Activated CD4-positive, alpha-beta T cell treated with anti-CD3 and anti-CD28 coated beads, Interleukin-2, amount 10 ng/mL, durations not matched to agents 24 days and 14 days (primary cell): ENCODE measurements around the gene ENO4. TPM values are rescaled to one million over a fixed set of nuclear protein-coding genes. Genes with fewer than 3 reads are reported as not detected.

ENCODE experiments used
- DNase-seq: peaks from one replicate; pipeline ENCODE4 v3.0.0; 2022
- H3K27ac Mint-ChIP-seq: one replicate; pipeline ENCODE4 v1.8.0; 2022; ENCODE audit warnings: mild to moderate bottlenecking, mixed read lengths
- H3K27me3 Mint-ChIP-seq: one replicate; pipeline ENCODE4 v1.8.0; 2022; ENCODE audit warnings: mixed read lengths
- H3K36me3 Mint-ChIP-seq: one replicate; pipeline ENCODE4 v1.8.0; 2022; ENCODE audit warnings: low read depth, mild to moderate bottlenecking, mixed read lengths
- H3K4me1 Mint-ChIP-seq: one replicate; pipeline ENCODE4 v1.8.0; 2021; ENCODE audit warnings: mixed read lengths
- H3K4me3 Mint-ChIP-seq: one replicate; pipeline ENCODE4 v1.8.0; 2022; ENCODE audit warnings: mild to moderate bottlenecking, moderate library complexity, mixed read lengths
- H3K9me3 Mint-ChIP-seq: one replicate; pipeline ENCODE4 v1.8.0; 2021; ENCODE audit warnings: mixed read lengths
- intact Hi-C: fragments of 100-400 bp; cut with micrococcal nuclease; formaldehyde crosslinking; loops from one replicate; pipeline ENCODE4 v1.15.1; 2023
- total RNA-seq: library from RNA; stranded (reverse); gene quantifications from 2 replicates; pipeline ENCODE4 v1.2.3, GENCODE V29; 2022

ENO4 gene
- total RNA-seq, 1 donor from 2014 or later, result not detected

DNA sequence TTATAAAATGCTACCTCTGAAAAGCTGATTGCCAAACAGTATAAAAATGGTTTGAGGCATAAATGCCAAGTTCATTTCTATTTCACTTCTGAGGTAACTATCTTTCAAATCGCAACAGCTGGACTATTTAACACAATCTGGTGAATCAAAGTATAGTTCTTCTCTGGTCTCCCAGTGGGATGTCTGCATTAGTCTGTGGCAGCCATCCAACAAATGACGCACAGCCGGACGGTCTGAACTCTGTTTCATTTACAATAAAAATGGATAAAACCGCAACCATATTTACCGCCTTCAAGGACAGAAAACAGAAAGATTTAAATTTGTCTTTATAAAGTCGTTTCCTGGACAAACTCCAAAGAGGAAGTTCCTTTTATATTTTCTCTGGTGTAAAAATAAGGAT, 41.9 kb downstream of the ENO4 start:
- intact Hi-C loops, result no loop called here
- Mint-ChIP-seq H3K9me3 (no peaks in the 10 kb centered on the region), H3K4me3 (no peak overlapping the region), H3K27me3 (peaks cover 19% of the 10 kb centered on the region), H3K36me3 (no peaks in the 10 kb centered on the region), H3K27ac (no peak overlapping the region), H3K4me1 (no peaks in the 10 kb centered on the region)
- no peak for DNase-seq

- Mint-ChIP-seq H3K4me1 (no peaks in the 10 kb centered on the region), H3K27ac (no peak overlapping the region), H3K36me3 (no peaks in the 10 kb centered on the region), H3K9me3 (no peaks in the 10 kb centered on the region), H3K4me3 (no peak overlapping the region), H3K27me3 (peaks cover 19% of the 10 kb centered on the region)
- DNase-seq, result no peak
- intact Hi-C loops, result no loop called here
These were observed 43.8 kb downstream of the ENO4 start for GRCh38 chr10:116892907-116893685.

- Mint-ChIP-seq H3K27ac (no peak overlapping the region), H3K4me3 (no peak overlapping the region), H3K36me3 (no peaks in the 10 kb centered on the region), H3K9me3 (no peaks in the 10 kb centered on the region), H3K4me1 (no peaks in the 10 kb centered on the region), H3K27me3 (peaks cover 19% of the 10 kb centered on the region)
- intact Hi-C loops, result no loop called here
- no peak for DNase-seq
These were observed 44.4 kb downstream of the ENO4 start for GRCh38 chr10:116893686-116894037.

GRCh38 chr10:116899626-116900025, 50.3 kb downstream of the ENO4 start:
- Mint-ChIP-seq H3K27ac (no peak overlapping the region), H3K9me3 (no peaks in the 10 kb centered on the region), H3K36me3 (no peaks in the 10 kb centered on the region), H3K4me3 (no peak overlapping the region), H3K27me3 (peaks cover 2% of the 10 kb centered on the region), H3K4me1 (no peaks in the 10 kb centered on the region)
- no peak for DNase-seq
- intact Hi-C loops, result no loop called here

- Mint-ChIP-seq H3K27me3 (peaks cover 2% of the 10 kb centered on the region), H3K4me1 (no peaks in the 10 kb centered on the region), H3K9me3 (no peaks in the 10 kb centered on the region), H3K27ac (no peak overlapping the region), H3K36me3 (no peaks in the 10 kb centered on the region), H3K4me3 (no peak overlapping the region)
- DNase-seq, result no peak
- intact Hi-C loops, result no loop called here
These were observed 56.5 kb downstream of the ENO4 start for GRCh38 chr10:116905845-116906210.

DNA sequence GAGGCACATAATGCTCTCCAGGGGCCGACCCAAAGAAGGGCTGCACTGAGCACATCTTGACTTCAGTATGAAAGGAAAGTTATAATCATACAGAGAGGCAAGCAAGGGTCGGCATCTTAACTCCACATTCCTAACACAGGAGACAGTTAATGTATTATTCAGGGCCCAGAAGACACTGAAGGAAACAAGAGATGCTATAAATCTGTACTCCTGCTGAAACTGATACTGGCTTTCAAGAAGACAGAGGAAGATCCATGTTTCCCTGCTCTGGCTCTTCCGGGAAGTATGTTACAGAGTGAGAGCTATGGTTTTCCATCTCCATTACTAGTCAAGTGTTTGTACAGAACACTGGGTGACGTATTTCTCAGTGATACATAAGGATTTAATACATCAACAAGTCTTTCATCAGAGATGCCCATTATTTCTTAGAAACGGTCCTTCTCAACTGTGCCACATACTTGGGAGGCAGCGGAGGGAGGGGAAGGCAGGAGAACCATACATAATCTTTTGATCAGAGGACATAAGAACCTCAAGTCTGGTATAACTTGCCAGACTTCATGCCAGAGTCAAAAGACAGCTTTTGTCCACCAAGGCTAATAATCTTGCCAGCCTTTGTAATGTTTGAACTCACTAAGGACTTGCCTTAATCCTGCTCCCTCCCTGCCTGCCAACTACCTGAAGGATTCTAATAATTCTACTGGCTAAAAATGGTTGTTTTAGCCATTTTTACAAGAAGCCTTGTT, 58.1 kb downstream of the ENO4 start:
- Mint-ChIP-seq H3K4me1 (no peaks in the 10 kb centered on the region), H3K27me3 (no peaks in the 10 kb centered on the region), H3K4me3 (no peak overlapping the region), H3K9me3 (no peaks in the 10 kb centered on the region), H3K36me3 (no peaks in the 10 kb centered on the region), H3K27ac (no peak overlapping the region)
- DNase-seq, result no peak
- intact Hi-C loops, result no loop called here

DNA sequence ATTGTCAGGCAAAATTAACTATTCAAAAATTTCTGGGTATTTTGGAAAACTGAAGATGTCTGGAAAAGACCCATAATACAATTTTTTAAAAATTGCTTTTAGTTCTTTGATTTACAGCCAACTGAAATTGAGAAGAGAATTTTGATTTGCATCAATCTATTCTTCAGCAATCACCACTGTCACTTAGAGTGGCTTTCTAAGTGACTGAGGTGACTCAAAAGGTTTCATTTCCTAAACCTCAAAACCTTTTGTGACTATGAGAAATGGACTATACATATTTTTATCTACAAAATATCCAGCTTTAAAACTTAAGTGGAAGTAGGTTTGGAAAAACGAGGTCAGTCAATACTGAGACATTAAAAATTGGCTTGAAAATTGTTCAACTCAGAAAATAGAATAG, 60.0 kb downstream of the ENO4 start:
- Mint-ChIP-seq H3K36me3 (no peaks in the 10 kb centered on the region), H3K9me3 (no peaks in the 10 kb centered on the region), H3K4me1 (no peaks in the 10 kb centered on the region), H3K27ac (no peak overlapping the region), H3K27me3 (no peaks in the 10 kb centered on the region), H3K4me3 (no peak overlapping the region)
- no peak for DNase-seq
- intact Hi-C loops, result no loop called here

- Mint-ChIP-seq H3K27ac (no peak overlapping the region), H3K9me3 (no peaks in the 10 kb centered on the region), H3K36me3 (no peaks in the 10 kb centered on the region), H3K4me1 (no peaks in the 10 kb centered on the region), H3K27me3 (no peaks in the 10 kb centered on the region), H3K4me3 (no peak overlapping the region)
- DNase-seq, result no peak
- intact Hi-C loops, result no loop called here
These were observed 61.6 kb downstream of the ENO4 start for GRCh38 chr10:116910910-116911309.

DNA sequence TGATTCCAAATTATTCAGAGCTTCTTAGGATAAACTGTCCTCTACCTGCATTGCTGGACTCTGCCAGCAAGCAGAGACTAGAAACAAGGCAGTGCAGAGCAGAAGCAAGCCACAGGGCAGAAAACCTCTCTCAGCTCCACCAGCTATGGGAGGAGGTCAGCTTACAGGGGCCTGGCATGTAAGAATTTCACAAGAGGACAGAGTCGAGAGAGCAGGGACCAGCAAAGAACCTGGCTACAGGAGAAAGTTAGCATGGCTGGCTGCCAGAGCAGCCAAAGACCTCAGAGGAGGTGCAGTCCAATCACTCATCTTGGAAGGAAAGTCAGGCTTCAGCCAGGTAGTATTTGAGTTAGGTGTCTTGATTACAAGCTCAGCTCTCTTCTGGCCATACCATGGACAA, 62.9 kb downstream of the ENO4 start:
- H3K4me1 Mint-ChIP-seq, result no peaks in the 10 kb centered on the region
- no peaks in the 10 kb centered on the region for H3K27me3 Mint-ChIP-seq
- no peak for DNase-seq
- no peaks in the 10 kb centered on the region for H3K36me3 Mint-ChIP-seq
- intact Hi-C loops, result no loop called here
- H3K27ac Mint-ChIP-seq, result no peak overlapping the region
- H3K4me3 Mint-ChIP-seq, result no peak overlapping the region
- H3K9me3 Mint-ChIP-seq, result no peaks in the 10 kb centered on the region

DNA sequence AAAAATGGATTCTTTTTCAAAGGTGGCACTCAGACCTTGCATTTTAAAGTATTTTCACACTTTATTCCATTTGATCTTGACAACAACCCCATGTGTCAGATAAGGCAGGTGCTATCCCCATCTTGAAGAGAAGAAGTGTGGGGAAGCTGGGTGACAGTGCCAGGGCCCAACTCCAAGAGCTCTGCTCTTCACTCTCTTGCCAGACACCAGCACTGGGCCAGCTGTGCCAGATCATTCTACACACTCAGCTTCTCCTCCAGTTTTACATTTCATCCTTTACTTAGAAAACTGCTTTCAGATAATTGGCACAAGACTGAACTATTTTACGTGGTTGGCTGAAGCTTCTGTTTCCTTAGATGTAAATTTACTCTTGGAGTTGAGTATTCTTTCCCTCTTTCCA, 64.4 kb downstream of the ENO4 start:
- DNase-seq, result no peak
- H3K9me3 Mint-ChIP-seq, result no peaks in the 10 kb centered on the region
- no peaks in the 10 kb centered on the region for H3K4me1 Mint-ChIP-seq
- H3K4me3 Mint-ChIP-seq, result no peak overlapping the region
- intact Hi-C loops, result no loop called here
- peaks cover 1% of the 10 kb centered on the region for H3K27me3 Mint-ChIP-seq
- H3K36me3 Mint-ChIP-seq, result no peaks in the 10 kb centered on the region
- H3K27ac Mint-ChIP-seq, result no peak overlapping the region

DNA sequence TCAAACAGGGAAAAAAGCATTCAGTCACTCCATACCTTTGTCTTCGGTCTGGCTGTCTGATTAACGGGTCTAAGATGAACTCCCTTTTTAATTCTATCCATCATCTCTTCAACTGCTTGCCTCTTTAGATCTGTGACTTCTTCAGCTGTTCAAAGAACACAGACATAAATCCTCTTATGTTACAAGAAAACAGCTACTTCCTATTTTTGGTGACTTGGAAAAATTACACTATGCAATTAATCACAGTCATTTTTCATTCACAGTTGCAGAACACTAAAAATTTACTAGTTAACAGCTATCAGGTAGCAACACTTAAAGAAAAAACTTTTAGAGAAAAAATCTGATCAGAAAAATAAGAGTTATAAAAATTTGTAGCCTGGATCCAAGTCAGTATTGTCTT, 66.0 kb downstream of the ENO4 start:
- no peaks in the 10 kb centered on the region for H3K9me3 Mint-ChIP-seq
- no peak for DNase-seq
- H3K27ac Mint-ChIP-seq, result no peak overlapping the region
- no peaks in the 10 kb centered on the region for H3K36me3 Mint-ChIP-seq
- H3K4me1 Mint-ChIP-seq, result no peaks in the 10 kb centered on the region
- intact Hi-C loops, result no loop called here
- H3K4me3 Mint-ChIP-seq, result no peak overlapping the region
- H3K27me3 Mint-ChIP-seq, result peaks cover 1% of the 10 kb centered on the region

GRCh38 chr10:116917481-116917880, 68.2 kb downstream of the ENO4 start:
- Mint-ChIP-seq H3K4me1 (no peaks in the 10 kb centered on the region), H3K27me3 (peaks cover 1% of the 10 kb centered on the region), H3K36me3 (no peaks in the 10 kb centered on the region), H3K27ac (no peak overlapping the region), H3K4me3 (no peak overlapping the region), H3K9me3 (no peaks in the 10 kb centered on the region)
- intact Hi-C loops, result no loop called here
- DNase-seq, result no peak

DNA sequence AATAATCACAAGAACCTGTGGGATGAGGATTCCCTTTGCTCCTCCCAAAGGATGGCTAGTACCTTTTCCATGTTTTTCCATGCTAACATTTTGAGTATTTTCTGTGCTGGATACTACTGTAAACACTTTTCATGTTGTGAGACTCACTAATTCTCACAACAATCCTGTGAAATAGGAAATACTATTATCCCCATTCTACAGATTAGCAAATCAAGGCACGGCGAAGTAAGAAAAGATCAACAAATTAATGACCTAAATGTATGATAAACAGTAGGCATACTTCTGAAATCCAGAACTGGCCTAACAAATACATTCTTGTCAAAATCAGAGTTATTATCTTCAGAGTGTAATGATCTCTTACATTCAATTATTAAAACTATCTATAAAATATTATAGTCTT, 69.3 kb downstream of the ENO4 start:
- H3K4me1 Mint-ChIP-seq, result no peaks in the 10 kb centered on the region
- no peaks in the 10 kb centered on the region for H3K9me3 Mint-ChIP-seq
- H3K27me3 Mint-ChIP-seq, result peaks cover 1% of the 10 kb centered on the region
- H3K36me3 Mint-ChIP-seq, result no peaks in the 10 kb centered on the region
- intact Hi-C loops, result no loop called here
- DNase-seq, result no peak
- H3K4me3 Mint-ChIP-seq, result no peak overlapping the region
- H3K27ac Mint-ChIP-seq, result no peak overlapping the region

- no peaks in the 10 kb centered on the region for H3K36me3 Mint-ChIP-seq
- H3K27me3 Mint-ChIP-seq, result peaks cover 1% of the 10 kb centered on the region
- no peak overlapping the region for H3K4me3 Mint-ChIP-seq
- no peak overlapping the region for H3K27ac Mint-ChIP-seq
- H3K9me3 Mint-ChIP-seq, result no peaks in the 10 kb centered on the region
- intact Hi-C loops, result no loop called here
- DNase-seq, result no peak
- H3K4me1 Mint-ChIP-seq, result no peaks in the 10 kb centered on the region
These were observed 69.9 kb downstream of the ENO4 start for GRCh38 chr10:116919164-116919563.

DNA sequence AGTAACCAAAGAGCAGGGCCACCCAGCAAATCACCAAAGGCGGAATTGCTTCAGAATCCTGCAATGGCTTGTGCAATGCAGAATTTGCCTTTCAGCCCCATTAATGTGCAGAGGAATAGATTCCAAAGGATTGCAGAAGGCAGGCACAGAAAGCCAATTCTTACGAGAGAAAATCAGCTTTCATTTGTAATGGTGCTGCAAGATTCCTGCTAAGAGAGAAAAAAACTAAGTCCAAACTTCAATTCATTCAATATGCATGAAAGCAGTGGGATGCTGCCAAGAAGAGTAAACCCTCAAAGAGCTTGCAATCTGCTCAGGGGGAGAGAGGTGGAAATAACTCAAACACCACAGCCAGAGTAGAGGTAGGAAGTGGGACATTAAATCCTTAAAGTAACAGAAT, 70.4 kb downstream of the ENO4 start:
- H3K4me1 Mint-ChIP-seq, result no peaks in the 10 kb centered on the region
- DNase-seq, result no peak
- no peaks in the 10 kb centered on the region for H3K9me3 Mint-ChIP-seq
- intact Hi-C loops, result no loop called here
- no peaks in the 10 kb centered on the region for H3K36me3 Mint-ChIP-seq
- no peak overlapping the region for H3K4me3 Mint-ChIP-seq
- no peak overlapping the region for H3K27ac Mint-ChIP-seq
- peaks cover 1% of the 10 kb centered on the region for H3K27me3 Mint-ChIP-seq
